ENCODE data around the gene EML4. TPM values are rescaled to one million over a fixed set of nuclear protein-coding genes. Genes with fewer than 3 reads are reported as not detected.

The EML4 gene
- total RNA-seq, 2 donors from 2014 or later: 4.4 to 9.3 TPM

DNA sequence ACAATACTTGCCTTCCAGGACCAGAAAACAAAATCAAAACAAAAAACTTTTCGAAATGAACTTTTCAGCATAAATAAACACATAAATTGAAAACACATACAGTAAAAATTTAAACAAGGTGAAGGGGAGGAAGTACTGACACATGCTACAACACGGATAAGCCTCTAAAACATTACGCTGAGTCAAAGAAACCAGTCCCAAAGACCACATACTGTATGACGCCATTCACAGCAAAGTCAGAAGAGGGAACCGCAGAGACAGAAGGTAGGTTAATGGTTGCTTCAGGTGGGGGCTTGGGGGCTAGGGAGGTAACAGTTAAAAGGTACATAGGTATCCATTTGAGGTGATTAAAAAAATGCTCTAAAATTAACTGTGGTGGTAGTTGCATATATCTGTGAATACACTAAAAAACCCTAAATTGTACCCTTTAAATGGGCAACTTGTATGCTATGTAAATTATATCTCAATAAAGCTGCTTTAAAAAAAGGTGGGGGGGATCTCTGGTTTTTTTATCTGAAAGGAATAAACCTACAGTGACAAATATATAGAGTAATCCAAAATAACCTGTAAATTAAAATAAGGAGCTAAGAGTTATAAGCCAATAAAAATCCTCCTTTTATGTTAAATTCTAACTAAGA, 184.8 kb downstream of the EML4 start:
- Histone ChIP-seq H3K4me3 (no peak overlapping the region), H3K4me1 (peaks cover 0 to 21% of the 10 kb centered on the region in 2 donors), H3K27me3 (no peaks in the 10 kb centered on the region), H3K27ac (no peak overlapping the region), H3K36me3 (peaks cover 34% of the 10 kb centered on the region), H3K9me3 (no peaks in the 10 kb centered on the region)
- no peak for TF ChIP-seq CTCF (IDR thresholded peaks at IDR 0.05)
- no peak for DNase-seq (ENCODE audit: low spot score)

DNA sequence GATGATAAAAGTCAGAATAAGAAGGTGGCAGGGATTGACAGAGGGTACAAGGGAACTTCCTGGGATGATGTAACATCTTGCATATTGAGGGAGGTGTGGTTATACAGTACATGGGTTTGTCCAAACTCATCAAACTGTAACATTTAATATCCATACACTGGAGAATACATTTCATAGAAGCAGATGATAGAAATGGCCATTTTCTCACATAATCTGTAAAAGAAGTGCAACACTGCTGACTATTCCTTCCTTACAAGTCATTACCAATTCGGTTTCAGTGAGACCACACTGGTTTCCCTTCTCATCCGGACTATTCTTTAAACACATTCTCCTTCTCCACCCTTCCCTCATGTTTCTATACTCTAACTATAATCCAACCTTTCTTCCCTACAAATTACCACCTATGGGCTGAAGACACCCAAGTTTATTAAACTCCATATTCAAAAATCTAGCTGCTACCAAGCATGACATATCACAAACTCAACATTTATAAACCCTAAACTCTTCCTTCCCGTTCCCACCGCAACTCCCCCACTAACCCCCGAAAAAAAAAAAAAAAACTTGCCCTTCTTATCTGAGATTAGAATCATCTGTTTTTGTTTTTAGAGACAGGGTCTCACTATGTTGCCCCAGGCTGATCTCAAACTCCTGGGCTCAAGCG, 190.3 kb downstream of the EML4 start:
- no peaks in the 10 kb centered on the region for H3K9me3 ChIP-seq
- peak overlapping the region; percentile 94 to 95 for H3K4me3 ChIP-seq
- no peaks in the 10 kb centered on the region for H3K27me3 ChIP-seq
- H3K36me3 ChIP-seq: no peaks in the 10 kb centered on the region
- peak overlapping the region; percentile 94 to 95 for H3K27ac ChIP-seq
- DNase-seq (ENCODE audit: low spot score): no peak
- no peak for TF ChIP-seq CTCF (IDR thresholded peaks at IDR 0.05)
- H3K4me1 ChIP-seq: peaks cover 0 to 38% of the 10 kb centered on the region in 2 donors

DNA sequence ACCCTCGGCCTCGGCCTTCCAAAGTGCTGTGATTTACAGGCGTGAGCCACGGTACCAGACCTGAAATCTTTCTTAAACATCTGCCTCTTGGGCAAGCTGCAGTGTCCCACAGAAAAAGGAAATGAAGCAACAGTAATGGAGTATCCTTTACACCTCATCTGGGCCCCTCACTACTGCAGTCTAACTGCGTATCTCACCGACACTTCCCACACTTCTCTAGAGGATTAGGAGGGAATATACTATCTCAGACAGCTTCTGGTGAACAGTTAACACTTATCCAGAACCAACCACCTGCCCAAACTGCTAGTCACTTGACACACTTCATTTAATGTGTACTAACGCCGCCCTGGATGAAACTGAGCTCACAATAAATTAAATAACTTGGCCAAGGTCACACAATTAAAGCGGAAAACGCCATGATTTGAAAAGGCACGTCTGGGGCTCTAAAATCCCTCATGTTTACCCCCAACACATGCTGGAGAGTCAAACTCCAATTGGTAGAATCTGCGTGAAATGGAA, 190.9 kb downstream of the EML4 start:
- peaks cover 0 to 38% of the 10 kb centered on the region in 2 donors for H3K4me1 ChIP-seq

GRCh38 chr2:42360493-42360889, 191.3 kb downstream of the EML4 start:
- no peak for DNase-seq (ENCODE audit: low spot score)
- no peak for TF ChIP-seq CTCF (IDR thresholded peaks at IDR 0.05)
- peaks cover 0 to 38% of the 10 kb centered on the region in 2 donors for H3K4me1 ChIP-seq

More for the DNA sequence above, 190.9 kb downstream of the EML4 start:
- no peaks in the 10 kb centered on the region for H3K27me3 ChIP-seq
- no peak for DNase-seq (ENCODE audit: low spot score)
- H3K36me3 ChIP-seq: no peaks in the 10 kb centered on the region
- no peaks in the 10 kb centered on the region for H3K9me3 ChIP-seq
- peak overlapping the region; percentile 94 to 95 for H3K27ac ChIP-seq
- peak overlapping the region; percentile 94 to 95 for H3K4me3 ChIP-seq
- TF ChIP-seq CTCF (IDR thresholded peaks at IDR 0.05): no peak

DNA sequence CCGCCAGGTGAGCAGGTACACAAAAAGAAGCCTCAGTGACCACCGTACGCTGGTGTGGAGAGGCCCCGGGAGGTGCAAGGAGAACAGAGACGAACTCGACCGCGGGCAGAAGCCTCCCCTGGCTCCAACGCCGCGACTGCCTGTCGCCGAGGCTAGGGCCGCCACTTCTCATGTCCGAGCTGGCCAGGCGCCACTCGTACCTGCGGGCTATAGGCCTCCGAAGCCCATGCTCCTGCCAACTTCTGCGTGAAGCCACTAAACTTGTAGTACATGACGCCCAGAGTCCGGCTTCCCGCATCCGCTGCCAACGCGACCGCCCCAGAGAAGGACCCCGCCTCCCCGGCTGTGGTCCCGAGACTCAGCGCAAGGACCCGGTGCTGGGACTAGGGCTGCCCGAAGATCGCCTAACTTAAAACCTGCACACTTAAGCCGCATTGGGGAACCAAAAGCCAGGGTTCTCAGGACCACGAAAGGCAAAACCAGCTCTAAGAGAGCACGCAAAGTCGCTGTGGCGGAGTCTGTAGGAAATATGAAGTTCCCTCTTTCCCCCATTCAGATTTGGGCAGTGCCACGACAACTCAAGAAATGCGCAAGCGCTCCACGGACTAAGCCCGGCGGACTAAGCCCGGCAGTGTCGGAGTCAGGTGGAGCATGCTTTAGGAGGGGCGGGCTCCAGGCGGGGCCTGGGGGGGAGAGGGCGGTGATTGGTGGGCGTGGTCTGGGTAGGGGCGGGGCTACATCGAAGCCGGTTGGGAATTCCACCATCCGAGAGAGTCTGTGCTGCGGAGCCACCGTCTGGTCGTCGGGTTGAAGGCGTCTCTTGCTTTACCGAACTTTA, 192.0 kb downstream of the EML4 start, which contains the start of gene COX7A2L:
COX7A2L (minus strand) TSS at position 328 of the 838 bp plus-strand sequence; CDS start at position 272, 56 bp downstream.
- no peaks in the 10 kb centered on the region for H3K36me3 ChIP-seq
- TF ChIP-seq CTCF (IDR thresholded peaks at IDR 0.05): peak in 1 of 2 donors; percentile 63
- H3K4me1 ChIP-seq: peaks cover 0 to 38% of the 10 kb centered on the region in 2 donors
- DNase-seq (ENCODE audit: low spot score): peak; percentile 97
- peak within 1 kb of the TSS; percentile 94 to 95 for H3K4me3 ChIP-seq
- no peaks in the 10 kb centered on the region for H3K27me3 ChIP-seq
- peak within 1 kb of the TSS; percentile 94 to 95 for H3K27ac ChIP-seq
- H3K9me3 ChIP-seq: no peaks in the 10 kb centered on the region

More at GRCh38 chr2:42360493-42360889, 191.3 kb downstream of the EML4 start:
- H3K27ac ChIP-seq: peak overlapping the region; percentile 94 to 95
- H3K27me3 ChIP-seq: no peaks in the 10 kb centered on the region
- H3K4me3 ChIP-seq: peak overlapping the region; percentile 94 to 95
- no peaks in the 10 kb centered on the region for H3K36me3 ChIP-seq
- no peaks in the 10 kb centered on the region for H3K9me3 ChIP-seq
